PFSK-1 (cell line): ENCODE data around the gene YWHAG.

Experiments used
- FOXP2 ChIP-seq: optimal IDR thresholded peaks from 2 replicates; pipeline ENCODE3; 2011; ENCODE audit warnings: borderline replicate concordance, control low read depth, inconsistent platforms; ENCODE audit not compliant: insufficient read depth; ENCODE audit errors: extremely low read length, extremely low read depth
- POLR2AphosphoS5 ChIP-seq: IDR thresholded peaks from 2 replicates; pipeline ENCODE4 v1.6.1; 2012; ENCODE audit warnings: low read depth, mild to moderate bottlenecking, control low read depth, low read length, moderate library complexity
- SIN3A ChIP-seq: IDR thresholded peaks from 2 replicates; pipeline ENCODE4 v1.6.1; 2012; ENCODE audit warnings: mild to moderate bottlenecking, low read length, moderate library complexity, borderline replicate concordance; ENCODE audit not compliant: insufficient read depth
- TAF1 ChIP-seq: IDR thresholded peaks from 2 replicates; pipeline ENCODE4 v1.6.1; 2012; ENCODE audit warnings: low read length, control low read depth, borderline replicate concordance; ENCODE audit not compliant: insufficient read depth
- TF ChIP-seq, protein P1 (sequence below), 2 experiments: IDR thresholded peaks; 2 replicates each; pipeline versions ENCODE4 v1.6.1 to v1.8.0; 2011 to 2012; ENCODE audit warnings: low read depth in 2 of 2, low read length in 2 of 2, control low read depth in 1 of 2, inconsistent platforms in 1 of 2, mild to moderate bottlenecking in 1 of 2, moderate library complexity in 1 of 2; ENCODE audit not compliant: insufficient read depth in 1 of 2

The YWHAG gene

DNA sequence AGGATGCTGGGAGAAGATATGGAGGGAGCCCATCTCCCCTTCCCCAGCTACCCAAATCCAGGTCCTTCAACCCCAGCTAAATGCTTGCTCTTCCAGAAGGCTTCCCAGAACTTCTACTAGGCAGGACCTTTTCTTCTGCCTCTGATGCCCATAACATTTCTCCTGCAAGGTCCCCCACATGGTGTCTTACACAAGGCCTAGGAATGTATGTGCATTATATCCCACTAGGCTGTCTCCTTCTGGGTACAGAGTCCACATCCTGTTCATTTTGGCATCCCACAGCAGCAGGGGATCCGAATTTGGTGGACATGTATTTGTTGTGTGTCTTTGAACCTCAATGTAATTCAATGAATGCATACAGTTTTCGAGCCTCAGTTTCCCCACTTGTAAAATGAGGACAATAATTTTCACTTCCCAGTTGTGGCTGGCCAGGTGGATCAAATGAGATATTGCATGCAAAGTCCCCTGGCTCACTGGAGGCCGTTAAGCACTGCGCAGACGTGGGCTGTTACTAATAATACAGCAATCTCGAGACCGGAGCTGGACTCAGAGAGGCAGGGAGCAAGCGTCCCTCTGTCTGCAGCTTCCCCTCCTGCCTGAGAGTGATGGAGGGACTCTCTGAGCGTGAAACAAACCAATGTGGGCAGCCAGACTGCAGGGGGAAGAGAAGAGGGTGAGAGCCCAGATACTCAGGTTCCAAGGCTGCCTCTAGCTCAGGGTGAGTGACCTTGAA lies 18.6 kb upstream of the YWHAG start:
- TF ChIP-seq FOXP2 (no peak), POLR2AphosphoS5 (no peak), SIN3A (no peak), TAF1 (no peak)
- TF ChIP-seq, protein P1, sequence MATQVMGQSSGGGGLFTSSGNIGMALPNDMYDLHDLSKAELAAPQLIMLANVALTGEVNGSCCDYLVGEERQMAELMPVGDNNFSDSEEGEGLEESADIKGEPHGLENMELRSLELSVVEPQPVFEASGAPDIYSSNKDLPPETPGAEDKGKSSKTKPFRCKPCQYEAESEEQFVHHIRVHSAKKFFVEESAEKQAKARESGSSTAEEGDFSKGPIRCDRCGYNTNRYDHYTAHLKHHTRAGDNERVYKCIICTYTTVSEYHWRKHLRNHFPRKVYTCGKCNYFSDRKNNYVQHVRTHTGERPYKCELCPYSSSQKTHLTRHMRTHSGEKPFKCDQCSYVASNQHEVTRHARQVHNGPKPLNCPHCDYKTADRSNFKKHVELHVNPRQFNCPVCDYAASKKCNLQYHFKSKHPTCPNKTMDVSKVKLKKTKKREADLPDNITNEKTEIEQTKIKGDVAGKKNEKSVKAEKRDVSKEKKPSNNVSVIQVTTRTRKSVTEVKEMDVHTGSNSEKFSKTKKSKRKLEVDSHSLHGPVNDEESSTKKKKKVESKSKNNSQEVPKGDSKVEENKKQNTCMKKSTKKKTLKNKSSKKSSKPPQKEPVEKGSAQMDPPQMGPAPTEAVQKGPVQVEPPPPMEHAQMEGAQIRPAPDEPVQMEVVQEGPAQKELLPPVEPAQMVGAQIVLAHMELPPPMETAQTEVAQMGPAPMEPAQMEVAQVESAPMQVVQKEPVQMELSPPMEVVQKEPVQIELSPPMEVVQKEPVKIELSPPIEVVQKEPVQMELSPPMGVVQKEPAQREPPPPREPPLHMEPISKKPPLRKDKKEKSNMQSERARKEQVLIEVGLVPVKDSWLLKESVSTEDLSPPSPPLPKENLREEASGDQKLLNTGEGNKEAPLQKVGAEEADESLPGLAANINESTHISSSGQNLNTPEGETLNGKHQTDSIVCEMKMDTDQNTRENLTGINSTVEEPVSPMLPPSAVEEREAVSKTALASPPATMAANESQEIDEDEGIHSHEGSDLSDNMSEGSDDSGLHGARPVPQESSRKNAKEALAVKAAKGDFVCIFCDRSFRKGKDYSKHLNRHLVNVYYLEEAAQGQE (IDR thresholded peaks at IDR 0.05; ENCODE audit: insufficient read depth in 1 of 2, low read depth in 2 of 2, low read length in 2 of 2): no peak

DNA sequence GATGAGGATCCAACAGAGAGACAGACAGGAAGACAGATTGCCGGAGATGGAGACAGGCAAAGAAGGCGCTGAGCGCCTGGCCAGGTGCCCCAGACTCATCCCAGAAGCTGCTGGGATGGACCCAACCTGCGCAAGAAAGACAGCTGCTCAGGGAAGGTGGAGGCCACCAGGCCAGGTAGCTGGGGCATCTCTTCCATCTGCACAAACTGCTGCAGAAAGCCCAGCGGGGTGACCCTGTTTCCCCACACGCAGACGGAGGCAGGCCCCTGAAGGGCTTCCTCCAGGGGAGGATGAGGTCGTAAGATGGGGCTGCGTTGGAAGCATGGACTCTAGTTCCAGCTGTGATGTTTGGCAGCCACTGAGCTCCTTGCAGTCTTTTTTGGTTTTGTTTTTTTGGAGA lies 16.5 kb upstream of the YWHAG start:
- TF ChIP-seq SIN3A (no peak), TAF1 (no peak), POLR2AphosphoS5 (no peak), FOXP2 (no peak)
- TF ChIP-seq, protein P1 (IDR thresholded peaks at IDR 0.05; ENCODE audit: insufficient read depth in 1 of 2, low read depth in 2 of 2, low read length in 2 of 2): no peak

DNA sequence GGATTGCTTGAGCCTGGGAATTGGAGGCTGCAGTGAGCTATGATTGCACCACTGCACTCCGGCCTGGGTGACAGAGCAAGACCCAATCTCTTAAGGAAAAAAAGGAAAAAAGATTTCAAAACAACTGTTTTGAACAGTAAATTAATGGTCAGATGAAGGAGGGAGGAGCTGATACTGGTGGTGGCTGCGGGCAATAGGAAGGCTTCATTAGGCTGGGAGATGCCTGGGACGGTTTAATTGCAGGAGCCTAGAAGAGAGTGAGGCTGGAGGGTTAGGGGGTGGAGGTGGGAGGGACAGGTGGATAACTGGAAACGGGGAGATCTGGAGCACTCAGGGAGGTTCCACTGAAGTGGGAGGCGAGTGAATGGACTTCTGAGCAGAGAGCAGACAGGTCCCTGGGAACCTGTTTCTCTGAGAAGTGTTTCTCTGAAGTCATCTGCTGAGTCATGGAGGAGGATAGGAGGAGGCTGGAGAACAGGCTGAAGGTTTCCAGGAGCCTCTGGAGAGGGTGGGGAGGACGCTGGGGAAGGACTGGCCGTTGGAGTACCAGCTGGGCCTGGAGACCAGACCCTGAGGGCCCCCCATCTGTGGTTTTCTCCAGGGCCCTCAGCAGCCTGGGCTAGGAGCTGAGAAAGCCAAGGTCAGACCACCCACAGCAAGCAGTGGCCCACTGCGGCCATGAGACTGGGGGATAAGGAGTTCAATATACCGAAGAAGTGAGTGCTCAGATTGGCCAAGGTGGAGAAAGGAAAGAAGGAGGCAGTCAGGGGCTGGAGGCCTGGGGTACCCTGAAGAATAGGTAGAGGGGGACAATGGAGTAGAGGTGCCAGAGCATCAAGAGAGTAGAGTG lies 14.4 kb upstream of the YWHAG start:
- TF ChIP-seq FOXP2 (no peak), TAF1 (no peak), POLR2AphosphoS5 (no peak), SIN3A (no peak)
- TF ChIP-seq, protein P1 (IDR thresholded peaks at IDR 0.05; ENCODE audit: insufficient read depth in 1 of 2, low read depth in 2 of 2, low read length in 2 of 2): no peak

DNA sequence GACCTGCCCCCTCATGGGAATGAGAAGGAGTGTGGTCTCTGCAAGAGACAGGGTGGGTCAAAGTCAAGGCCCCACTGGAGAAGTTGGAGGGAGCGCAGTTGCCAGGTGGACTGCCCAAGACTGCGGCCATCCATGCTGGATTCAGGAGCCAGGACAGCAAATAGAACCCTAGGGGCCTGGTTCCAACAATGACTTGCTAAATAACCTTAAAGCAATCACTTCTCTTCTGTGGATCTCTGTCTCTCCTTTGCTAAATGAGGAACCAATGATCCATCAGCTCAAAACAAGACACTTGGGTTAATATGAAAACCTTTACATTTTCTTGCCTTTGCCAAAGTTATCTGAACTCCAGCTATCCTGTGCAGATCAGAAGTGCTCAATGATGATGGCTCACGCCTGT lies 12.6 kb upstream of the YWHAG start:
- TF ChIP-seq SIN3A (no peak), POLR2AphosphoS5 (no peak), TAF1 (no peak)

DNA sequence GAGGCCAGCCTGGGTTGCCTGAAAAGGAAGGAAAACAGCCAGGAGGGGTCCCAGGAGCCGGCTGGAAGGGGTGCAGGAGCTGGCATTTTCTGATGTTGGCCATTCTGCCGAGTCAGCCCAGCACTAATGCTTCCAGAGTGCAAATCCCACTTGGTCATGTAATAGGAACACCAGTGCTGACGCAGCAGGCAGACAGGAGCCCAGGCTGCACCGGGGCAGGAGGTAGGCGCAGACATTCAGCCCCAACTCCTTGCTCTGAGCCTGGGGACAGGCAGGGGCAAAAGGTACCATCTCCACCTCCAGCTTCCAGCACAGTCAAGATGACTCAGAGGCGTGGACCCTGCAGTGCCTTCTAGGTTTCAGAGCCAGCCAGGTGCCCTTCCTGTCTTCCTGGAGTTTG lies 10.2 kb upstream of the YWHAG start:
- TF ChIP-seq, protein P1 (IDR thresholded peaks at IDR 0.05; ENCODE audit: insufficient read depth in 1 of 2, low read depth in 2 of 2, low read length in 2 of 2): no peak
- TF ChIP-seq TAF1 (no peak), FOXP2 (no peak), SIN3A (no peak), POLR2AphosphoS5 (no peak)
